Measurements from ENCODE around the gene MBD3L4.

GRCh38 chr19:6995054-6995453, 44.9 kb downstream of the MBD3L4 start:
- TF ChIP-seq, protein P1, sequence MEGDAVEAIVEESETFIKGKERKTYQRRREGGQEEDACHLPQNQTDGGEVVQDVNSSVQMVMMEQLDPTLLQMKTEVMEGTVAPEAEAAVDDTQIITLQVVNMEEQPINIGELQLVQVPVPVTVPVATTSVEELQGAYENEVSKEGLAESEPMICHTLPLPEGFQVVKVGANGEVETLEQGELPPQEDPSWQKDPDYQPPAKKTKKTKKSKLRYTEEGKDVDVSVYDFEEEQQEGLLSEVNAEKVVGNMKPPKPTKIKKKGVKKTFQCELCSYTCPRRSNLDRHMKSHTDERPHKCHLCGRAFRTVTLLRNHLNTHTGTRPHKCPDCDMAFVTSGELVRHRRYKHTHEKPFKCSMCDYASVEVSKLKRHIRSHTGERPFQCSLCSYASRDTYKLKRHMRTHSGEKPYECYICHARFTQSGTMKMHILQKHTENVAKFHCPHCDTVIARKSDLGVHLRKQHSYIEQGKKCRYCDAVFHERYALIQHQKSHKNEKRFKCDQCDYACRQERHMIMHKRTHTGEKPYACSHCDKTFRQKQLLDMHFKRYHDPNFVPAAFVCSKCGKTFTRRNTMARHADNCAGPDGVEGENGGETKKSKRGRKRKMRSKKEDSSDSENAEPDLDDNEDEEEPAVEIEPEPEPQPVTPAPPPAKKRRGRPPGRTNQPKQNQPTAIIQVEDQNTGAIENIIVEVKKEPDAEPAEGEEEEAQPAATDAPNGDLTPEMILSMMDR (IDR thresholded peaks at IDR 0.05; ENCODE audit: low read length): no peak
- TF ChIP-seq EZH2 (optimal IDR thresholded peaks at IDR 0.05; ENCODE audit: low read depth, low read length): no peak
- TF ChIP-seq EZH2phosphoT487 (IDR thresholded peaks at IDR 0.05; ENCODE audit: low read length): no peak

All from MM.1S (cell line).